Epithelial cell of esophagus (primary cell): ENCODE results near the gene SLC26A3.

Experiments used
- DNase-seq: peaks from one replicate; pipeline ENCODE4 v3.0.0; 2010; ENCODE audit warnings: low read depth
- H3K4me3 ChIP-seq: 2 replicates; pipeline ENCODE4 v1.5.1; 2011; ENCODE audit warnings: mild to moderate bottlenecking, low read length, control low read depth
- TF ChIP-seq, protein P1 (sequence below): IDR thresholded peaks from 2 replicates; pipeline ENCODE4 v1.5.1; 2011; ENCODE audit warnings: low read depth, mild to moderate bottlenecking, low read length, control low read depth, inconsistent platforms; ENCODE audit not compliant: insufficient read depth; ENCODE audit errors: missing control alignments

SLC26A3 gene

DNA sequence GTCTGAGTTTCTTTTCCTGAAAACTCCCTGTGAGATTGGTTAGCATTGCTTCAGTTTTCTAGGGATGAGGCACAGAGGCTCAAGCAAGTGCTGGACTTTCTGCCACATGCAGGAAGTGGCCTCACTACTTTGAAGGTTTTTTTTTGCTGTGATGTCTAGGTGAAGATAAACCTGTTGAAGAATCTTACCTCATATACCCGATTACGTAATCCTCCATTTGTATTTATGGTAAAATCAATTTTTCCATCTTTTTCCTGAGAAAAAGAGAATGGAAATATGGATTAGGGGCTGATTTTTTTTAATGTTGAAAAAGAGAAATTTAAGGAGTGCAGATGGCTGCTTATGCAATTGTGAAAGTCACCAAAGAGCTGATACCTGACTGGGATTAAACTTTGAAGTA is 35.6 kb downstream of the SLC26A3 start:
- DNase-seq, result peak; percentile 8
- no peak overlapping the region for H3K4me3 ChIP-seq
- TF ChIP-seq, protein P1, sequence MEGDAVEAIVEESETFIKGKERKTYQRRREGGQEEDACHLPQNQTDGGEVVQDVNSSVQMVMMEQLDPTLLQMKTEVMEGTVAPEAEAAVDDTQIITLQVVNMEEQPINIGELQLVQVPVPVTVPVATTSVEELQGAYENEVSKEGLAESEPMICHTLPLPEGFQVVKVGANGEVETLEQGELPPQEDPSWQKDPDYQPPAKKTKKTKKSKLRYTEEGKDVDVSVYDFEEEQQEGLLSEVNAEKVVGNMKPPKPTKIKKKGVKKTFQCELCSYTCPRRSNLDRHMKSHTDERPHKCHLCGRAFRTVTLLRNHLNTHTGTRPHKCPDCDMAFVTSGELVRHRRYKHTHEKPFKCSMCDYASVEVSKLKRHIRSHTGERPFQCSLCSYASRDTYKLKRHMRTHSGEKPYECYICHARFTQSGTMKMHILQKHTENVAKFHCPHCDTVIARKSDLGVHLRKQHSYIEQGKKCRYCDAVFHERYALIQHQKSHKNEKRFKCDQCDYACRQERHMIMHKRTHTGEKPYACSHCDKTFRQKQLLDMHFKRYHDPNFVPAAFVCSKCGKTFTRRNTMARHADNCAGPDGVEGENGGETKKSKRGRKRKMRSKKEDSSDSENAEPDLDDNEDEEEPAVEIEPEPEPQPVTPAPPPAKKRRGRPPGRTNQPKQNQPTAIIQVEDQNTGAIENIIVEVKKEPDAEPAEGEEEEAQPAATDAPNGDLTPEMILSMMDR, result no peak

DNA sequence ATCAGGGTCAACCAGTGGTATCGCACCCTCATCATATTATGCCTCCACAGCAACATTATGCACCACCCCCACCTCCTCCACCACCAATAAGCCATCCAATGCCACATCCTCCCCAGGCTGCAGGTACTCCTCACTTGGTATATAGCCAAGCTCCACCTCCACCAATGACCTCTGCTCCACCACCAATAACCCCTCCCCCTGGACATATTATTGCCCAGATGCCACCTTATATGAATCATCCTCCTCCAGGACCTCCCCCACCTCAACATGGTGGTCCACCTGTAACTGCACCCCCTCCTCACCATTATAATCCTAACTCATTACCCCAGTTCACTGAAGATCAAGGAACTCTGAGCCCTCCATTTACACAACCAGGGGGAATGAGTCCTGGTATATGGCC is 44.4 kb downstream of the SLC26A3 start:
- no peak for DNase-seq
- no peak overlapping the region for H3K4me3 ChIP-seq
- TF ChIP-seq, protein P1, result no peak

DNA sequence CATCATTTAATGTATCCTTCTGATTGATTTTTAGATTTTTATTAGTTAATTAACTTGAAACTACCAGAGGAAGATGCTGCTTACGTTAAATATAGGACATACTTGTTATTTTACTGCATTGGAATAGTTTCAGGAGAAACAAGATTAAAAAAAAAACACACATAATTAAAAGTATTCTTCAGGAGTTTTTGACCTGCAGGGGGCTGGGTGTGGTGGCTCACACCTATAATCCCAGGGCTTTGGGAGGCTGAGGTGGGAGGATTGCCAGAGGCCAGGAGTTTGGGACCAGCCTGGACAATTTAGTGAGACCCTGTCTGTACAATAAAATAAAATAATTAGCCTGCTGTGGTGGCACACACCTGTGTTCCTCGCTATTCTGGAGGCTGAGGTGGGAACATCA is 48.4 kb downstream of the SLC26A3 start:
- TF ChIP-seq, protein P1, result peak; percentile 22
- no peak for DNase-seq
- H3K4me3 ChIP-seq, result no peak overlapping the region

DNA sequence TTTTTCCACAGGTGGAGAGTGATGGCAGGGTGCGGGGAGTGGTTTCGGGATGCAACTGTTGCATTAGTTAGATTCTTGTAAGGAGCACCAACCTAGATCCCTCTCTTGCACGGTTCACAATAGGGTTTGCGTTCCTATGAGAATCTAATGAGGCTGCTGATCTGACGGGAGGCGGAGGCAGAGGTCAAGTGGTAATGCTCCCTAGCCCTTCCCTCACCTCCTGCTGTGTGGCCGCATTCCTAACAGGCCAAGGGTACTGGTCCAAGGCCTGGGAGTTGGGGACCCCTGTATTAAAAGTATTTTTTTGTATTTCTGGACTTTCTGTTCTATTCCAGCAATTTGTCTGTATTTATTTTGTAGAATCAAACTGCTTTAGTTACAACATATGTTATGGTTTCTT is 51.9 kb downstream of the SLC26A3 start:
- H3K4me3 ChIP-seq, result no peak overlapping the region
- TF ChIP-seq, protein P1, result no peak
- DNase-seq, result no peak

DNA sequence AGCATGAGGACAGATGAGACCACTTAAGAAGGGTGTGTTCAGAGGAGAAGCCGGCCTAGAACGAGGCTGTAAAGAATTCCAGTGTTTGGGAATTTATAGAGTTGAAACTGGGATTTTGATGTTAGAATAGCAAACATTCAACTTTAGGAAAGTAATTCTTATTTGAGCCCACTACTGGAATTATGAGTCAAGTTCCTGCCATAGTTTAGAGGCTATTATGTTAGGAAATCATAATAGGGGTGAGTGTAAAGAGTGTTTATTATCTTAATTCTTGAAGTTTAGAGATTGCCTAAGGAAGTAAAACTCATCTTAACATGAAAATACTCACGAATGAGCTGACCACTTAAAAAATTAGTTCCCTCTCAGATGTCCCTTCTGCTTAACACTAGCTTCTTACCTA is 57.0 kb downstream of the SLC26A3 start:
- no peak overlapping the region for H3K4me3 ChIP-seq
- TF ChIP-seq, protein P1, result no peak
- no peak for DNase-seq

DNA sequence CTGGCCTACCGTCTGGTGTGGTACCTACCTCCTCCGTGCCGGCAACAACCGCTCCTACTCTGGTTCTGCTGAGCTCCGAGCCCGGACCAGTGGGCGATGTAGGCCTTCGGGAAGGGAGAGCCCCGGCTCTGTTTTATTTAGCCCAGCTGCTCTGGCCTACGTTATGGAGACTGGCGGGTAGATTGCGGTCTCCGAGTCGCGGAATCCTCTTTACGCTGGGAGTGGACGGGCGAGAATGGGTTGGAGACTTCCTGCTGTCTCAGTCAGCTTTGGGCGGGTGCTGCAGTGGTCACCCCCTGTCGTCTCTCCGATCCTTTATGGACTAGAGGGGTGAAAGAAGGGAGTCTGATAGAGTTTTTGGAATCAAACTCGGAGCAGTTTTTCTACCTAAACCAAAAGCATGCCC is 58.7 kb downstream of the SLC26A3 start:
- no peak for DNase-seq
- TF ChIP-seq, protein P1, result no peak
- H3K4me3 ChIP-seq, result peak overlapping the region; percentile 94

DNA sequence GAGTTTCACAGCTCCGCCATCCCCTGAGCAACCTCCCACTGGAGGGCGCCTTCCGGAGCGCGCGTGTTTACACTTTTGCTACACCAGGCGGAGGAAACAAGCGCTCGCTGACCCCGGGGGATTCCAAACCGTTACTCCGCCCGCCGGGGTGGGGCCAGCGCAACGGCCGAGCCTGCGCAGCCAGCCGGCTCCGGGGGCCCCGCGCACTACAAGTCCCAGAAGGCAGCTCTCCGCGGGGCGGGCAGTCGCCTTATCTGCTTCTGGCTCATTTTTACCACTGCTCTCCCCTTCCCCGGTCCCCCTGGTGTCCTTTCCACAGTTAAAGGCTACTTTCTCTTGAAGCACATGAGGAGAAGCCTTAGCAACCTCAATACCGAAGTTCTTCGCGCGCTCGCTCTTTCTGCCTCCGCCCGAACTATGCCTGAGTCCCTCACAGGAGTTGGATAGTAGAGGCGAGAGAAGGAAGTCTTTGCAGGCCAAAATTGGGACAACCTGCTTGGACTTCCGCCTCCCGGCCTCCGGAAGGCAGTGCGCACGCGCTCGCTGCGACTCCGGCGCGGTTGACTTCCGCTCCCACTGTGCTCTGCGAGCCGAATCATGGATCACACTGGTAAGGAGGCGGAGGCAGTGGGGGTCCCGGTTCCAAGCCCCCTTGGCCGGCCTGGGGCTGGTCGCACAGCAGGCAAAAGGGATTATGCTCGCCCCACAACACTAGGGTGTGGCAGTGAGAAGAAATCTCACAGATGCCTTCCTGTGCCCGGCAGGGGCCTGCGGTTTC is 59.3 kb downstream of the SLC26A3 start, which contains the start of gene CBLL1:
Gene CBLL1, plus strand, starts transcription at position 576 of the 778 bp plus-strand sequence. Its CDS starts 22 bp downstream, at position 598.
- H3K4me3 ChIP-seq, result peak within 1 kb of the TSS; percentile 94
- TF ChIP-seq, protein P1, result peak; percentile 64
- peak; percentile 97 for DNase-seq
